Measurements from ENCODE around the gene CTRB1. TPM values are rescaled to one million over a fixed set of nuclear protein-coding genes. Genes with fewer than 3 reads are reported as not detected.
A peak's percentile ranks its signal among the peaks of the same experiment; 100 is the strongest.
"Not testable (repeated sequence)": the region's sequence is repeated elsewhere in the genome, so short reads cannot be mapped to it uniquely, and the experiment has no call there.

The CTRB1 gene
- total RNA-seq, 1 donor, result not detected

GRCh38 chr16:75266738-75267630 is 48.2 kb downstream of the CTRB1 start:
- TF ChIP-seq CTCF (IDR thresholded peaks at IDR 0.05; ENCODE audit: insufficient read depth, low read depth, low read length), result no peak
- no peak for DNase-seq (ENCODE audit: low read depth)
- H3K4me3 ChIP-seq (ENCODE audit: low read depth, low read length), result no peak overlapping the region

- TF ChIP-seq CTCF (IDR thresholded peaks at IDR 0.05; ENCODE audit: insufficient read depth, low read depth, low read length), result no peak
- H3K4me3 ChIP-seq (ENCODE audit: low read depth, low read length), result no peak overlapping the region
- peak; percentile 65 for DNase-seq (ENCODE audit: low read depth)
These were observed 49.0 kb downstream of the CTRB1 start for GRCh38 chr16:75267631-75268264.

- H3K4me3 ChIP-seq (ENCODE audit: low read depth, low read length); DNase-seq (ENCODE audit: low read depth): not testable (repeated sequence)
These were observed 50.6 kb downstream of the CTRB1 start for GRCh38 chr16:75269358-75269757.

GRCh38 chr16:75271441-75272096 is 52.8 kb downstream of the CTRB1 start:
- no peak for DNase-seq (ENCODE audit: low read depth)
- TF ChIP-seq CTCF (IDR thresholded peaks at IDR 0.05; ENCODE audit: insufficient read depth, low read depth, low read length), result no peak
- H3K4me3 ChIP-seq (ENCODE audit: low read depth, low read length), result no peak overlapping the region

- no peak for DNase-seq (ENCODE audit: low read depth)
- no peak for TF ChIP-seq CTCF (IDR thresholded peaks at IDR 0.05; ENCODE audit: insufficient read depth, low read depth, low read length)
- H3K4me3 ChIP-seq (ENCODE audit: low read depth, low read length), result no peak overlapping the region
These were observed 53.3 kb downstream of the CTRB1 start for GRCh38 chr16:75272097-75272551.

GRCh38 chr16:75272629-75273028 is 53.8 kb downstream of the CTRB1 start:
- H3K4me3 ChIP-seq (ENCODE audit: low read depth, low read length), result not testable (repeated sequence)

GRCh38 chr16:75273054-75273925 is 54.5 kb downstream of the CTRB1 start:
- DNase-seq (ENCODE audit: low read depth), result no peak

More at GRCh38 chr16:75272629-75273028, 53.8 kb downstream of the CTRB1 start:
- not testable (repeated sequence) for DNase-seq (ENCODE audit: low read depth)

More at GRCh38 chr16:75273054-75273925, 54.5 kb downstream of the CTRB1 start:
- TF ChIP-seq CTCF (IDR thresholded peaks at IDR 0.05; ENCODE audit: insufficient read depth, low read depth, low read length), result no peak
- no peak overlapping the region for H3K4me3 ChIP-seq (ENCODE audit: low read depth, low read length)

All from fibroblast of villous mesenchyme (primary cell).